Measurements from ENCODE around the gene CSNK2A2.
A peak's percentile ranks its signal among the peaks of the same experiment; 100 is the strongest.

The CSNK2A2 gene

GRCh38 chr16:58138852-58139251 lies 59.1 kb downstream of the CSNK2A2 start:
- DNase-seq (ENCODE audit: low spot score in 2 of 2) (no peak), ATAC-seq (ENCODE audit: low read depth) (no peak)
- Mint-ChIP-seq H3K36me3 (peaks cover 34% of the 10 kb centered on the region), H3K27me3 (no peaks in the 10 kb centered on the region), H3K4me1 (no peaks in the 10 kb centered on the region), H3K4me3 (no peak overlapping the region), H3K9me3 (peaks cover 11% of the 10 kb centered on the region), H3K27ac (no peak overlapping the region)

DNA sequence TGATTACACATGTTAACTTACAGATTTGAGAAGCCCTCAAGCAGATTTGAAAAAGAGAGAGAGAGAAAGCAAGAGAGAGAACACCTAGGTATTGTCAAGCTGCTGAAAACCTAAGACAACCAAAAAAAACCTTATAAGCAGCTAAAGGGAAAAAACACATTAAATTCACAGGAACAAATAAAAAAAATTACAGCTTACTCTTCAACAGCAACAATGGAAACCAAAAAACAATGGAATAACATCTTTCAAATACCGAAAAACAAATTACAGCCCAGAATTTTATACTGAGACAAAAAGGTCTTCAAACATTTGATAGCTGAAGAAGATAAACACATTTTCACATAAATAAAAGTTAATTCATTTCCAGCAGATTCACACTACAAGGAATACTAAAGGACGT lies 60.3 kb downstream of the CSNK2A2 start:
- DNase-seq (ENCODE audit: low spot score in 2 of 2) = no peak
- no peak overlapping the region for H3K4me3 Mint-ChIP-seq
- H3K36me3 Mint-ChIP-seq = peaks cover 29% of the 10 kb centered on the region
- no peaks in the 10 kb centered on the region for H3K4me1 Mint-ChIP-seq
- peaks cover 11% of the 10 kb centered on the region for H3K9me3 Mint-ChIP-seq
- no peak overlapping the region for H3K27ac Mint-ChIP-seq
- no peak for ATAC-seq (ENCODE audit: low read depth)
- H3K27me3 Mint-ChIP-seq = no peaks in the 10 kb centered on the region

DNA sequence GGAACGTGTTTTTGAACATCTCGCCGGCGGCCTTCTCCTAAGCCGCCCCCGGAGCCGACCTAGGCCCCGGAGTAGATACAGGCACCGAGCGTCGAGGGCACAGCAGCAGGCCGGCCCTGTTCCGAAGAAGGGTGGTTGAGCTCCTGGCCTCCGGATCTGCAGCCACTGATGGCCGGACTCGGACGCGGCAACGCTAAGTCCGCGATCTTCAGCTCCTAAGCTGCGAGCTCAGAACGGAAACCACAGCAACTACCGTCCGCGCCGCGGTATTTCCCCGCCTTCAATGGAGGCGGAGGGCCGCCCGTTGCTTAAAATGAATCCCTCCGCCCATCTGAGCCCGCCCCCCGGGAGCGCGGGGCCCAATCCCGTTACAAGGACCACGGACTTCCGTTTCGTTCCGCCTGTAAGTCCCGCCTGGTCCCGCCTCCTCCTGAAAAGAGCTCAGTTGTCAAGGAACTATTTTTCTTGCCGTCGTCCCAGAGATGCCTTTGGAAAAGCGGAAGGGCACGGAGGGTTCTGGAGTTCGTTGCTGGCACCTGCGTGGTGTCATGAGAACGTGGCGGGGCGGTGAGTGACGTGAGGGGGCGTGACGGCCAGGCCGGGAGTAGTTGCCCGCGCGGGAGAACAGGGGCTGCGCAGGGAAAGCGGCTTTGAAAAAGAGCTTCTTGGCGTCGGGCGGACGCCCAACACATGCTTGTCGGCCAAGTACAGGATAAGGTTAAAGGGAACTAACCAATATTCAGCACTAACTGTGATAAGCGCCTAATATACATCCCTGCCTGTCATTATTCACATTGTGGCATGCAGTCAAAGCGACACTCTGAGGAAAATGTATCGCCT lies 68.6 kb downstream of the CSNK2A2 start, which contains the start of gene CFAP20:
TSS of gene CFAP20 (minus strand) at position 285 of the 840 bp plus-strand sequence. CDS start at position 19, 266 bp downstream.
- Mint-ChIP-seq H3K27me3 (no peaks in the 10 kb centered on the region), H3K27ac (peak within 1 kb of the TSS; percentile 97)

DNA sequence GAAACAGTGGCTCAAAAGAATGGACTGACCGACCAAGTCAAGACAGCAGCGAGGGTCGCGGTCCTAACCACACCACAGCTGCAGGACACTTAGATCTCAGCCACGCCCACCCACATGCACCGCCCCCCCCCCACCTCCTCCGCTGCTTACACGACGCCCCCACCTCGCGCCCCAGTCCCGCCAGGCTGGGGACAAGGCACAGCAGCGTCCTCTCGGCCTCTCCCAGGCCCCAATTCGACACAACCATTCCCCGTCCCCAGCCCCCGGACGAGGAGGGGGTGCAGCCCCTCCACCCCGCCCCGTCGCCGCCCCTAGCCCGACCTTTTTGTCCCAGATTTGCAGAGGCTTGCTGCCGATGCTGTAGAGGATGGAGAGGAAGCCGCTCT lies 69.2 kb downstream of the CSNK2A2 start:
- no peak for DNase-seq (ENCODE audit: low spot score in 2 of 2)
- peak overlapping the region; percentile 97 for H3K27ac Mint-ChIP-seq
- ATAC-seq (ENCODE audit: low read depth) = no peak
- H3K36me3 Mint-ChIP-seq = peaks cover 3% of the 10 kb centered on the region
- peak overlapping the region; percentile 99 for H3K4me3 Mint-ChIP-seq
- H3K27me3 Mint-ChIP-seq = no peaks in the 10 kb centered on the region
- no peaks in the 10 kb centered on the region for H3K9me3 Mint-ChIP-seq
- peaks cover 36% of the 10 kb centered on the region for H3K4me1 Mint-ChIP-seq

More for the DNA sequence above, 68.6 kb downstream of the CSNK2A2 start, which contains the start of gene CFAP20:
- H3K9me3 Mint-ChIP-seq = no peaks in the 10 kb centered on the region
- DNase-seq (ENCODE audit: low spot score in 2 of 2) = peak; percentile 90 to 95
- H3K4me1 Mint-ChIP-seq = peaks cover 30% of the 10 kb centered on the region
- ATAC-seq (ENCODE audit: low read depth) = peak; percentile 81
- peak within 1 kb of the TSS; percentile 99 for H3K4me3 Mint-ChIP-seq
- peaks cover 3% of the 10 kb centered on the region for H3K36me3 Mint-ChIP-seq

DNA sequence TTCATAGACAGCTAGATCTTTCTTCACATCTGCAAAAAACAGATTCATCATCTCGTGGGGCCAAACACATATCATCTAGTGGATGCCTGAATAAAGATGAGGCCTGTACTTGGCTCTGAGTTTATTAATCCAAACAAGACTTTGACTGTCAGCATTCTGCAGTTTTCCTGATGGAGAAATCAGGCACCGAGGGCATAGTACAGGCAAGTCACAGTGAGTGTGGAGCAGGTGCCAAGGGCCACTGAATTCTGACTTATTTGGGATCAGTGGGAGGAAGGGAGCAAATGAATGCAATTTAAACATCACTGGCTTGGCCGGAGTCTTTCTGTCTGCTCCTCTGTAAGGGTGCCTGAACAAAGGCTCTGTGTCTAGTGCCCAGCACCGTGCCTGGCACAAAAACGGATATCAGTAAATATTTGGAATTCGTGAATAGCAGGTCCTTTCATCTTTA lies 69.7 kb downstream of the CSNK2A2 start:
- no peak for DNase-seq (ENCODE audit: low spot score in 2 of 2)
- H3K4me3 Mint-ChIP-seq = peak overlapping the region; percentile 99
- H3K27me3 Mint-ChIP-seq = no peaks in the 10 kb centered on the region
- no peaks in the 10 kb centered on the region for H3K9me3 Mint-ChIP-seq
- H3K4me1 Mint-ChIP-seq = peaks cover 37% of the 10 kb centered on the region
- no peak for ATAC-seq (ENCODE audit: low read depth)
- peak overlapping the region; percentile 97 for H3K27ac Mint-ChIP-seq
- peaks cover 3% of the 10 kb centered on the region for H3K36me3 Mint-ChIP-seq

DNA sequence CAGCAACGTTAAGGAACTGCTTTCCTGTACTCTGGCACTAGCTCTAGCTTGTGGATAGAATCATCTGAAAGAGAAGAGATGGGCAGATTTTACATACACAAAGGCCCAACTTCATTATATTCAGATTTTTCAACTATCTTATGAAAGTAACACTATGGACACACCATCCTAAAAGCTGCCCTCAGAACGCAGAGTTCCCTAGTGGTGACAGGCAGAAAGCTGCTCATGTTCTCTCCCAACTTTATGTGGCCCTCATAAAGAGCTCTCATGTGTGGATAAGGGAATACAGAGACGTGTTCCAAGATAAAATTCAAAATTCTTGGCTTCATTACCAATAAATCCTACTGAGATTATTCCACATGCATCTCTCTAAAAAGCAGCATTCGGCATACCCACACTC lies 70.3 kb downstream of the CSNK2A2 start:
- no peak for ATAC-seq (ENCODE audit: low read depth)
- Mint-ChIP-seq H3K27ac (peak overlapping the region; percentile 97), H3K27me3 (no peaks in the 10 kb centered on the region), H3K9me3 (no peaks in the 10 kb centered on the region), H3K4me3 (peak overlapping the region; percentile 99), H3K4me1 (peaks cover 37% of the 10 kb centered on the region), H3K36me3 (peaks cover 3% of the 10 kb centered on the region)
- DNase-seq (ENCODE audit: low spot score in 2 of 2) = no peak

DNA sequence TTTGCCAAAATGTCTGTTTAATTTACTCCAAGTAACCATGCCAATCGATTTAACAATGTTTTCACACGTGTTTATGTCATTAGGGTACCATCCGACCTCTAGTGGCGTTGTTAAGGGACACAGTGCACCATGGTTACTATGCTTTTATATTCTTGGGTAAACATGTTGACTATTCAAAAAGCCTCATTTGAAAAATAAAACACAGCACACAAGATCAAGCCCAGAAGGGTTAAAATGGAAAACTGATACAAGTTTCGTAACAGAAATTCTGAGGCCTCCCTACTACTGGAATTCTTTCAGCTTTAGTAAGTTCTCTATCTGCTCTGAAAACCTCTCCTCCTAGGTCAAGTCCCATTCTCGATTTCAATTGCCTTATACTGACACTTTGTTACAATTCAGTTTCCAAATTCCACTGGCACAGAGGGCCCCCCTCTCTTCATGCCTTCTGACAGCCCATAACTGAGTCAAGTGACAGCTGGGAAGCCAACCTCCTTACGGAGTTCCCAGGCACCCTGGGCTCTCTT lies 70.8 kb downstream of the CSNK2A2 start:
- H3K4me1 Mint-ChIP-seq = peaks cover 37% of the 10 kb centered on the region
- no peaks in the 10 kb centered on the region for H3K27me3 Mint-ChIP-seq
- peaks cover 3% of the 10 kb centered on the region for H3K36me3 Mint-ChIP-seq
- no peak overlapping the region for H3K4me3 Mint-ChIP-seq
- peak overlapping the region; percentile 97 for H3K27ac Mint-ChIP-seq
- DNase-seq (ENCODE audit: low spot score in 2 of 2) (peak in 1 of 2 donors; percentile 45), ATAC-seq (ENCODE audit: low read depth) (peak; percentile 41)
- H3K9me3 Mint-ChIP-seq = no peaks in the 10 kb centered on the region

- Mint-ChIP-seq H3K4me1 (peaks cover 39% of the 10 kb centered on the region), H3K9me3 (no peaks in the 10 kb centered on the region), H3K36me3 (peaks cover 3% of the 10 kb centered on the region), H3K27ac (peak overlapping the region; percentile 97), H3K27me3 (no peaks in the 10 kb centered on the region), H3K4me3 (no peak overlapping the region)
- DNase-seq (ENCODE audit: low spot score in 2 of 2) = no peak
- ATAC-seq (ENCODE audit: low read depth) = no peak
Observed at GRCh38 chr16:58126451-58126961, 71.4 kb downstream of the CSNK2A2 start.

DNA sequence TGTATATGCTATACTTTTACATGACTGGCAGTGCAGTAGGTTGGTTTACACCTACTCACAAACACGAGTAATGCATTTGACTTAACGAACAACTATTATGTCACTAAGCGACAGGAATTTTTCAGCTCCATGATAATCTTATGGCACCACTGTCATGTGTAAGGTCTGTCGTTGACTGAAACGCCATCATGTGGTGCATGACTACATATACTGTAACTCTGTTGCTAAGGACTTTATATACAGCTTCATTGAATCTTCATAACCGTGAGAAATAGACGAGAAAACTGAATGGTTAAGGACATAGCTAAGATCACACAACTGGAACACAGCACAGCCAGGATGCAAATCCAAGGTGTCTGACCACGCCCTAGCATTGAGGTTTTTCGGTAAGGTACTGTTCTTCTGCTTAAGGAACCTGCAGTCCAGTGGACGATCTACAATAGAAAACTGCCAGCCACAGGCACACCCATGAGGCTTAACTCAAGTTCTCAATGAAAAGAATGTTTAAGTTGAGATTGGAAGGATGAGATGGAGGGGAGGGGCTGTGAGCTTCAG lies 72.0 kb downstream of the CSNK2A2 start:
- Mint-ChIP-seq H3K27ac (peak overlapping the region; percentile 97), H3K4me3 (peak overlapping the region; percentile 21), H3K27me3 (no peaks in the 10 kb centered on the region), H3K4me1 (peaks cover 39% of the 10 kb centered on the region), H3K36me3 (peaks cover 3% of the 10 kb centered on the region), H3K9me3 (no peaks in the 10 kb centered on the region)
- DNase-seq (ENCODE audit: low spot score in 2 of 2) = no peak
- peak; percentile 14 for ATAC-seq (ENCODE audit: low read depth)

DNA sequence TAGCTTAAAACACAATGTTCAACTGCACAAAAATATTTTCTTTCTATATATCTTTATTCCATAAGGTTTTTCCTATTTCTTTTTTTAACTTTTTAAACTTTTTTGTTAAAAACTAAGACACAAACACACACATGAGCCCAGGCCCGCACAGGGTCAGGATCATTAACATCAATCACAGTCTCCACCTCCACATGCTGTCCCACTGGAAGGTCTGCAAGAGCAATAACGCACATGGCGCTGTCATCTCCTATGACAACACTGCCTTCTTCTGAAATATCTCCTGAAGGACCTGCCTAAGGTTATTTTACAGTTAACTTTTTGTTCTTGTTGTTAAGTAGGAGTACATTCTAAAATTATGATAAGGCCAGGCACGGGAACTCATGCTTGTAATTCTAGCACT lies 72.9 kb downstream of the CSNK2A2 start:
- Mint-ChIP-seq H3K36me3 (peaks cover 3% of the 10 kb centered on the region), H3K4me3 (no peak overlapping the region), H3K27me3 (no peaks in the 10 kb centered on the region), H3K9me3 (no peaks in the 10 kb centered on the region), H3K27ac (peak overlapping the region; percentile 65), H3K4me1 (peaks cover 41% of the 10 kb centered on the region)
- no peak for ATAC-seq (ENCODE audit: low read depth)
- DNase-seq (ENCODE audit: low spot score in 2 of 2) = no peak

DNA sequence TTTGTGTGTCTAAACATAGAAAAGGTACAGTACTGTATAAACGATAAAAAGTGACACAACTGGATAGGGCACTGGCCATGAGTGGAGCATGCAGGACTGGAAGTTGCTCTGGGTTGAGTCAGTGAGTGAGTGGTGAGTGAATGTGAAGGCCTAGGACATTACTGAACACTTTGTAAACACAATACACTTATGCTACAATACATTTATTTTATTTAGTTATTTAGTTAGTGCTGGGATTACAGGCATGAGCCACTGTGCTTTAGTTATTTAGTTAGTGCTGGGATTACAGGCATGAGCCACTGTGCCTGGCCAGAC lies 73.3 kb downstream of the CSNK2A2 start:
- Mint-ChIP-seq H3K4me1 (peaks cover 43% of the 10 kb centered on the region), H3K4me3 (no peak overlapping the region), H3K36me3 (peaks cover 3% of the 10 kb centered on the region), H3K9me3 (no peaks in the 10 kb centered on the region), H3K27ac (no peak overlapping the region), H3K27me3 (no peaks in the 10 kb centered on the region)
- no peak for ATAC-seq (ENCODE audit: low read depth)
- no peak for DNase-seq (ENCODE audit: low spot score in 2 of 2)

GRCh38 chr16:58123896-58124600 lies 73.9 kb downstream of the CSNK2A2 start:
- H3K27me3 Mint-ChIP-seq = no peaks in the 10 kb centered on the region
- H3K4me1 Mint-ChIP-seq = peaks cover 43% of the 10 kb centered on the region
- H3K4me3 Mint-ChIP-seq = no peak overlapping the region
- peaks cover 1% of the 10 kb centered on the region for H3K36me3 Mint-ChIP-seq
- ATAC-seq (ENCODE audit: low read depth) (no peak), DNase-seq (ENCODE audit: low spot score in 2 of 2) (no peak)
- H3K9me3 Mint-ChIP-seq = no peaks in the 10 kb centered on the region
- H3K27ac Mint-ChIP-seq = no peak overlapping the region

- ATAC-seq (ENCODE audit: low read depth) (no peak), DNase-seq (ENCODE audit: low spot score in 2 of 2) (no peak)
- no peak overlapping the region for H3K27ac Mint-ChIP-seq
- peaks cover 25% of the 10 kb centered on the region for H3K4me1 Mint-ChIP-seq
- no peaks in the 10 kb centered on the region for H3K9me3 Mint-ChIP-seq
- no peaks in the 10 kb centered on the region for H3K27me3 Mint-ChIP-seq
- peaks cover 9% of the 10 kb centered on the region for H3K36me3 Mint-ChIP-seq
- no peak overlapping the region for H3K4me3 Mint-ChIP-seq
Observed at GRCh38 chr16:58121132-58121531, 76.8 kb downstream of the CSNK2A2 start.

DNA sequence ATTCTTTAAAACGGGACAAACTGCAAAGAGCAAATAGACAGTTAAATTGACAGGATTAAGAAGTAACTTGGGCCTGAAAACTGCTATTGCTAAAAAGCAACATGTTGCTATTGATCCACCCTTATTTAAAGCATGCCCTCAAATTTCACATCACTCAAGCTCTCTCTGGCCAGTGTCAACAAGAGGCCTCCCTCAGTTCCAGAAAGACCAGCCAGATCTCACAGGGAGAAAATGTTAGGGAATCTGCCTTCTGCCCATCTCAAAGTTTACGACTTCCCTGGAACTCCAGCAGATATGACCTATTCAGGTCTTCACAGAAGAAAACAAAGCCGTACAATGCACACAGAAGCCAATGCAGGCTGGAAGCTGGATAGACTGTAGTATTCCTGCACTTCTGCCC lies 77.7 kb downstream of the CSNK2A2 start:
- H3K9me3 Mint-ChIP-seq = no peaks in the 10 kb centered on the region
- peaks cover 17% of the 10 kb centered on the region for H3K36me3 Mint-ChIP-seq
- H3K4me3 Mint-ChIP-seq = no peak overlapping the region
- no peaks in the 10 kb centered on the region for H3K27me3 Mint-ChIP-seq
- no peak overlapping the region for H3K27ac Mint-ChIP-seq
- no peak for DNase-seq (ENCODE audit: low spot score in 2 of 2)
- peaks cover 20% of the 10 kb centered on the region for H3K4me1 Mint-ChIP-seq
- no peak for ATAC-seq (ENCODE audit: low read depth)

Data from memory B cell (primary cell).